HepG2 (cell line): ENCODE data around the gene VEGFB. TPM values are rescaled to one million over a fixed set of nuclear protein-coding genes. Genes with fewer than 3 reads are reported as not detected.

Source experiments
- ARID3A ChIP-seq: IDR thresholded peaks from 2 replicates; pipeline ENCODE4 v1.6.1; 2012; ENCODE audit warnings: low read depth, low read length, improper control_type of control experiment
- KLF11 ChIP-seq: IDR thresholded peaks from 2 replicates; pipeline ENCODE4 v1.6.1; 2016; ENCODE audit warnings: missing compliant biosample characterization
- KLF6 ChIP-seq: IDR thresholded peaks from 2 replicates; pipeline ENCODE4 v1.8.0; 2016; ENCODE audit warnings: missing biosample characterization, missing genetic modification reagents
- POLR2G ChIP-seq: fragments of 200-400 bp; formaldehyde crosslinking; IDR thresholded peaks from 2 replicates; pipeline ENCODE4 v1.6.1; 2018; ENCODE audit warnings: mild to moderate bottlenecking, low read depth, low read length, moderate library complexity
- SETDB1 ChIP-seq: sonication (generic); formaldehyde crosslinking; IDR thresholded peaks from 2 replicates; pipeline ENCODE4 v1.5.1; 2020; ENCODE audit warnings: missing genetic modification reagents, mild to moderate bottlenecking, borderline replicate concordance
- THAP9 ChIP-seq: sonication (generic); formaldehyde crosslinking; IDR thresholded peaks from 2 replicates; pipeline ENCODE4; 2020; ENCODE audit warnings: missing genetic modification reagents, mild to moderate bottlenecking, borderline replicate concordance
- ZMYM3 ChIP-seq: sonication (generic); formaldehyde crosslinking; IDR thresholded peaks from 2 replicates; pipeline ENCODE4 v1.5.1; 2020; ENCODE audit warnings: mild to moderate bottlenecking, missing genetic modification reagents
- ZNF280D ChIP-seq: sonication (generic); formaldehyde crosslinking; IDR thresholded peaks from 2 replicates; pipeline ENCODE4 v1.5.1; 2020; ENCODE audit warnings: mild to moderate bottlenecking, missing genetic modification reagents
- ZNF350 ChIP-seq: sonication (generic); formaldehyde crosslinking; IDR thresholded peaks from 2 replicates; pipeline ENCODE4 v1.4.0; 2020; ENCODE audit warnings: mild to moderate bottlenecking, low read depth, missing genetic modification reagents, borderline replicate concordance
- ZNF446 ChIP-seq: sonication (generic); formaldehyde crosslinking; IDR thresholded peaks from 2 replicates; pipeline ENCODE4 v1.5.0; 2020; ENCODE audit warnings: mild to moderate bottlenecking, missing genetic modification reagents
- ZNF629 ChIP-seq: sonication (generic); formaldehyde crosslinking; conservative IDR thresholded peaks from 2 replicates; pipeline ENCODE4 v1.5.0; 2020; ENCODE audit warnings: missing genetic modification reagents
- ZNF746 ChIP-seq: sonication (generic); formaldehyde crosslinking; IDR thresholded peaks from 2 replicates; pipeline ENCODE4 v1.8.0; 2022; ENCODE audit warnings: mild to moderate bottlenecking, missing genetic modification reagents
- ZSCAN9 ChIP-seq: IDR thresholded peaks from 2 replicates; pipeline ENCODE4 v1.6.1; 2016; ENCODE audit warnings: borderline replicate concordance
- polyA plus RNA-seq, 8 experiments: library from polyadenylated mRNA; depleted of rRNA in 3 of 8; stranded (reverse) in 7 of 8; unstranded in 1 of 8; fragments of >200 nt; fragmentation: Illumina TruSeq in 4 of 8; extraction: Trizol in 4 of 8; gene quantifications; 2 replicates each; pipeline versions ENCODE4 v1.2.1 to v1.2.3, GENCODE V29; 2011 to 2016; ENCODE audit warnings: low read depth in 4 of 8, missing spikeins in 1 of 8, mixed read lengths in 1 of 8; ENCODE audit not compliant: insufficient read depth in 1 of 8
- total RNA-seq, 5 experiments: library from RNA; depleted of rRNA; stranded (reverse); fragments of >200 nt; fragmentation: Illumina TruSeq; extraction: Trizol; gene quantifications; 2 replicates each; pipeline ENCODE4 v1.2.3, GENCODE V29; 2016; ENCODE audit warnings: low read depth in 1 of 5
- TF ChIP-seq, protein P1 (sequence below): IDR thresholded peaks from 2 replicates; pipeline ENCODE4 v1.6.1; 2016
- TF ChIP-seq, protein P2 (sequence below): sonication (generic); formaldehyde crosslinking; IDR thresholded peaks from 2 replicates; pipeline ENCODE4 v1.4.0; 2020; ENCODE audit warnings: missing genetic modification reagents

VEGFB gene
- total and polyA plus RNA-seq, 2 of the 13 experiments (the other 11 are each of a cell fraction or from before 2014, with no cell fraction given): 9.0 to 11.3 TPM

DNA sequence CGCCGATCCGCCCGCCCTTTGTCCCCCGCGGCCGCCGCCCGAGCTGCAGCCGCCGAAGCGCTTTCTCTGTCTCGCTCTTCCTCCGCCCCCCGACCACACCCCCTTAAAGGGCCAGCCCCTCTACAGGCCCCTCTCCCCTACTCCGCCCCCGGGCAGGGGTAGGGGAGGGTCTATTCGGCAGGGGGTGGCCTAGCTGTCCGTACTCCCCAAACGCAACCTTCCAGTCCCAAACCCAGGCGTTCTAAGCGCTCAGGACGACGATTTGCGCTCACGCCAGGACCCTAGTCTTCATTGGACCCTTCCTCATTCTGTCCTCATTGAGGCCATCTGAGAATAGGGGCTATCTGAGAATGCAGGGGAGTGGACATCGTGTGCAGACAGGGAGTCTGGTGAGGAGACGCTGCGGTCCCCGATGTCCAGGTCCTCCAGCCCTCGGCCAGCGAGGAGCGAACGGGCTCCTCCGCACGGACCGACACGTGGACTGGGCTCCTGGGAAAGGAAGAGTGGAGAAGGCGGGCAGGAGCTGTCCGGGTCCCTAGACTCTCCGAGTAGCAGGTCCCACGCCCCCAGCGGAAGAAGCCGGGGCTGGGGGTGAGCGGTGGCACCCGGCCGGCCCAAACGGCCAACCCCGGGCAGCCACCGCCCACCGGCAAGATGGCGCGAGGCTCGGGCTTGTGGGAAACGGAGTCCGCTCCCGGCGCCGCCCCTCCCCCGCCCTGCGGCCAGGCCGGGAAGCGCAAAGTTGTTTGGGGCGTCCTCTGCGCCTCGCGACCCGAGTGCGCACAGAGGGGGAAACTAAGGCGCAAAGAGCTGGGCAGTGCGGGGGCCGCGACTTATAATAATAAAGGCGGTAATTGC lies 12.7 kb downstream of the VEGFB start, which contains the start of gene PPP1R14B (continued):
- TF ChIP-seq POLR2G (peak; percentile 78), ZNF746 (peak; percentile 53; the same call in 1 of the 2 replicates), ZMYM3 (CRISPR knock-in tag) (no peak), KLF6 (0 out of 2 replicates have a peak, but pooled peaks have one; percentile 51), THAP9 (CRISPR knock-in tag) (peak; percentile 81), KLF11 (CRISPR knock-in tag) (no peak), ZNF350 (CRISPR knock-in tag) (peak; percentile 78; the same call in 1 of the 2 replicates), ZNF629 (CRISPR knock-in tag) (peak; percentile 77), ZNF446 (CRISPR knock-in tag) (0 out of 2 replicates have a peak, but pooled peaks have one; percentile 26), ARID3A (no peak), ZNF280D (CRISPR knock-in tag) (peak; percentile 43), SETDB1 (CRISPR knock-in tag) (no peak), ZSCAN9 (CRISPR knock-in tag) (no peak)
- TF ChIP-seq, protein P1, sequence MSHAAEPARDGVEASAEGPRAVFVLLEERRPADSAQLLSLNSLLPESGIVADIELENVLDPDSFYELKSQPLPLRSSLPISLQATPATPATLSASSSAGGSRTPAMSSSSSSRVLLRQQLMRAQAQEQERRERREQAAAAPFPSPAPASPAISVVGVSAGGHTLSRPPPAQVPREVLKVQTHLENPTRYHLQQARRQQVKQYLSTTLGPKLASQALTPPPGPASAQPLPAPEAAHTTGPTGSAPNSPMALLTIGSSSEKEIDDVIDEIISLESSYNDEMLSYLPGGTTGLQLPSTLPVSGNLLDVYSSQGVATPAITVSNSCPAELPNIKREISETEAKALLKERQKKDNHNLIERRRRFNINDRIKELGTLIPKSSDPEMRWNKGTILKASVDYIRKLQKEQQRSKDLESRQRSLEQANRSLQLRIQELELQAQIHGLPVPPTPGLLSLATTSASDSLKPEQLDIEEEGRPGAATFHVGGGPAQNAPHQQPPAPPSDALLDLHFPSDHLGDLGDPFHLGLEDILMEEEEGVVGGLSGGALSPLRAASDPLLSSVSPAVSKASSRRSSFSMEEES (CRISPR knock-in tag): no peak; the same call in 1 of the 2 replicates
- TF ChIP-seq, protein P2, sequence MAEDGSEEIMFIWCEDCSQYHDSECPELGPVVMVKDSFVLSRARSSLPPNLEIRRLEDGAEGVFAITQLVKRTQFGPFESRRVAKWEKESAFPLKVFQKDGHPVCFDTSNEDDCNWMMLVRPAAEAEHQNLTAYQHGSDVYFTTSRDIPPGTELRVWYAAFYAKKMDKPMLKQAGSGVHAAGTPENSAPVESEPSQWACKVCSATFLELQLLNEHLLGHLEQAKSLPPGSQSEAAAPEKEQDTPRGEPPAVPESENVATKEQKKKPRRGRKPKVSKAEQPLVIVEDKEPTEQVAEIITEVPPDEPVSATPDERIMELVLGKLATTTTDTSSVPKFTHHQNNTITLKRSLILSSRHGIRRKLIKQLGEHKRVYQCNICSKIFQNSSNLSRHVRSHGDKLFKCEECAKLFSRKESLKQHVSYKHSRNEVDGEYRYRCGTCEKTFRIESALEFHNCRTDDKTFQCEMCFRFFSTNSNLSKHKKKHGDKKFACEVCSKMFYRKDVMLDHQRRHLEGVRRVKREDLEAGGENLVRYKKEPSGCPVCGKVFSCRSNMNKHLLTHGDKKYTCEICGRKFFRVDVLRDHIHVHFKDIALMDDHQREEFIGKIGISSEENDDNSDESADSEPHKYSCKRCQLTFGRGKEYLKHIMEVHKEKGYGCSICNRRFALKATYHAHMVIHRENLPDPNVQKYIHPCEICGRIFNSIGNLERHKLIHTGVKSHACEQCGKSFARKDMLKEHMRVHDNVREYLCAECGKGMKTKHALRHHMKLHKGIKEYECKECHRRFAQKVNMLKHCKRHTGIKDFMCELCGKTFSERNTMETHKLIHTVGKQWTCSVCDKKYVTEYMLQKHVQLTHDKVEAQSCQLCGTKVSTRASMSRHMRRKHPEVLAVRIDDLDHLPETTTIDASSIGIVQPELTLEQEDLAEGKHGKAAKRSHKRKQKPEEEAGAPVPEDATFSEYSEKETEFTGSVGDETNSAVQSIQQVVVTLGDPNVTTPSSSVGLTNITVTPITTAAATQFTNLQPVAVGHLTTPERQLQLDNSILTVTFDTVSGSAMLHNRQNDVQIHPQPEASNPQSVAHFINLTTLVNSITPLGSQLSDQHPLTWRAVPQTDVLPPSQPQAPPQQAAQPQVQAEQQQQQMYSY (CRISPR knock-in tag): no peak
